GM12878 (cell line): ENCODE results near the gene FUT8. TPM values are rescaled to one million over a fixed set of nuclear protein-coding genes. Genes with fewer than 3 reads are reported as not detected.

Experiments used
- ATAC-seq: fragments of 200-7000 bp; cut with Tn5 transposase; 3 replicates; pipeline ENCODE4 v1.9.1; 2020; ENCODE audit warnings: mild to moderate bottlenecking, moderate library complexity
- BruUV-seq: library from RNA; stranded (reverse); fragments of 400-500 nt; replicated peaks from 2 replicates; lab custom pipeline; 2021; lab: Mats Ljungman, UMichigan
- CTCF ChIA-PET: fragments of 300-600 bp; sonication (Branson Sonifier 250); formaldehyde crosslinking; extraction: SDS; loops from one replicate; lab custom pipeline; 2021; ENCODE audit warnings: inconsistent platforms; lab: Yijun Ruan, JAX
- POLR2A ChIA-PET: fragments of 350-600 bp; formaldehyde crosslinking; extraction: SDS; loops from one replicate; lab custom pipeline; 2021; ENCODE audit warnings: inconsistent platforms; lab: Charles Lee
- RAD21 ChIA-PET: fragments of 300-600 bp; sonication (Branson Sonifier 250); formaldehyde crosslinking; loops from one replicate; lab custom pipeline; 2023; ENCODE audit warnings: antibody characterized with exemption; ENCODE audit not compliant: unreplicated experiment; lab: Charles Lee
- SMC1A ChIA-PET: fragments of 300-600 bp; sonication (Branson Sonifier 250); formaldehyde crosslinking; loops from one replicate; lab custom pipeline; 2023; ENCODE audit not compliant: unreplicated experiment, uncharacterized antibody; lab: Charles Lee
- DNase-seq: peaks from one replicate; pipeline ENCODE4 v3.0.0-alpha.2; 2011; ENCODE audit warnings: low read depth, low spot score
- FAIRE-seq: peaks from 3 replicates; lab custom pipeline; 2011; peaks lifted over from hg19 to GRCh38; lab: Jason Lieb, UNC
- H2AFZ ChIP-seq: 2 replicates; pipeline ENCODE4 v1.6.0; 2011; ENCODE audit warnings: low read depth, low read length, control low read depth; ENCODE audit not compliant: control insufficient read depth
- H3K27ac ChIP-seq: 2 replicates; pipeline ENCODE4 v1.5.1; 2011; ENCODE audit warnings: control low read depth; ENCODE audit not compliant: control insufficient read depth, insufficient read depth
- H3K27me3 ChIP-seq, 2 experiments: replicated peaks in 1 of 2; 2 replicates each; pipeline versions ENCODE4 v1.6.0 to v1.6.1; 2011; ENCODE audit warnings: low read length in 1 of 2; ENCODE audit not compliant: control insufficient read depth in 2 of 2, insufficient read depth in 2 of 2
- H3K36me3 ChIP-seq, 2 experiments: 2 replicates each; pipeline ENCODE4 v1.5.1; 2011; ENCODE audit warnings: low read length in 1 of 2; ENCODE audit not compliant: control insufficient read depth in 2 of 2, insufficient read depth in 2 of 2
- H3K4me1 ChIP-seq: 2 replicates; pipeline ENCODE4 v1.6.1; 2011; ENCODE audit warnings: mild to moderate bottlenecking, low read length, moderate library complexity, mixed read lengths; ENCODE audit not compliant: control insufficient read depth, insufficient read depth
- H3K4me2 ChIP-seq: 2 replicates; pipeline ENCODE4 v1.6.0; 2011; ENCODE audit warnings: control low read depth; ENCODE audit not compliant: control insufficient read depth, insufficient read depth
- H3K4me3 ChIP-seq: fragments of 200-600 bp; sonication (generic); 2 replicates; pipeline ENCODE4 v1.5.1; 2016
- H3K79me2 ChIP-seq: 2 replicates; pipeline ENCODE4 v1.6.0; 2011; ENCODE audit warnings: low read length; ENCODE audit not compliant: control insufficient read depth, insufficient read depth
- H3K9ac ChIP-seq: 2 replicates; pipeline ENCODE4 v1.8.0; 2011; ENCODE audit warnings: low read length, control low read depth, mixed read lengths; ENCODE audit not compliant: control insufficient read depth, insufficient read depth
- H3K9me3 ChIP-seq: replicated peaks from 3 replicates; pipeline ENCODE4 v1.5.1; 2011; ENCODE audit warnings: mild to moderate bottlenecking, low read length; ENCODE audit not compliant: control insufficient read depth, insufficient read depth
- H4K20me1 ChIP-seq: 2 replicates; pipeline ENCODE4 v1.6.0; 2011; ENCODE audit not compliant: control insufficient read depth, insufficient read depth
- CBX5 ChIP-seq: sonication (generic); IDR thresholded peaks from 2 replicates; pipeline ENCODE4 v1.6.1; 2016; ENCODE audit warnings: low read depth, moderate library complexity, mild to moderate bottlenecking, inconsistent platforms
- EED ChIP-seq: sonication (generic); IDR thresholded peaks from 2 replicates; pipeline ENCODE4 v1.6.1; 2016; ENCODE audit warnings: antibody characterized with exemption, low read depth
- IKZF2 ChIP-seq, 2 experiments: fragments of 450-650 bp; IDR thresholded peaks; 2 replicates each; pipeline ENCODE4 v1.6.1; 2017; ENCODE audit warnings: mild to moderate bottlenecking in 2 of 2, moderate library complexity in 2 of 2
- JUNB ChIP-seq: IDR thresholded peaks from 2 replicates; pipeline ENCODE4 v1.6.1; 2016; ENCODE audit warnings: antibody characterized with exemption, mild to moderate bottlenecking
- KLF5 ChIP-seq: fragments of 450-650 bp; IDR thresholded peaks from 2 replicates; pipeline ENCODE4 v1.6.1; 2014; ENCODE audit warnings: mild to moderate bottlenecking; ENCODE audit not compliant: partially characterized antibody
- MTA2 ChIP-seq: fragments of 450-650 bp; IDR thresholded peaks from 2 replicates; pipeline ENCODE4 v1.6.1; 2016; ENCODE audit warnings: low read depth, mild to moderate bottlenecking, moderate library complexity
- YY1 ChIP-seq: IDR thresholded peaks from 2 replicates; pipeline ENCODE4 v1.6.1; 2011; ENCODE audit warnings: low read depth, mild to moderate bottlenecking, low read length
- WGBS: methylation state at CpG from one replicate; pipeline ENCODE4 v1.1.6; 2016; ENCODE audit warnings: low lambda C conversion rate; ENCODE audit not compliant: insufficient replicate concordance, insufficient coverage; ENCODE audit errors: missing lambda C conversion rate; 5-methylcytosine and 5-hydroxymethylcytosine counted together
- in situ Hi-C: fragments of 300-500 bp; cut with MboI; formaldehyde crosslinking; loops from 9 replicates; pipeline ENCODE4 v1.14.3; 2018; ENCODE audit warnings: mixed read lengths
- intact Hi-C: fragments of 100-400 bp; cut with micrococcal nuclease; formaldehyde crosslinking; loops from one replicate; pipeline ENCODE4 v1.14.2; 2022; ENCODE audit not compliant: unreplicated experiment
- polyA plus RNA-seq, 11 experiments: library from polyadenylated mRNA; depleted of rRNA in 4 of 11; unstranded in 6 of 11; stranded (reverse) in 5 of 11; fragments of >200 nt; fragmentation: Nextera tagmentation in 4 of 11; fragmentation: Illumina TruSeq in 1 of 11; extraction: Ambion mirVana in 4 of 11; extraction: Trizol in 1 of 11; gene quantifications; 1 replicate in 1 of 11; 2 replicates in 10 of 11; pipeline versions ENCODE4 v1.2.1 to v1.2.3, GENCODE V29; 2011 to 2016; ENCODE audit warnings: inconsistent platforms in 2 of 11, missing spikeins in 2 of 11, low read depth in 1 of 11
- total RNA-seq, 4 experiments: library from RNA; depleted of rRNA in 3 of 4; stranded (reverse); fragments of >200 nt in 3 of 4; fragmentation: Illumina TruSeq in 1 of 4; extraction: Trizol in 1 of 4; gene quantifications; 2 replicates each; pipeline versions ENCODE4 v1.2.1 to v1.2.3, GENCODE V29; 2013 to 2021
- TF ChIP-seq, protein P1 (sequence below): IDR thresholded peaks from 2 replicates; pipeline ENCODE4 v1.6.1; 2011; ENCODE audit warnings: low read depth, mild to moderate bottlenecking, low read length, moderate library complexity, borderline replicate concordance; ENCODE audit errors: extremely low read depth
- TF ChIP-seq, protein P2 (sequence below): fragments of 450-650 bp; IDR thresholded peaks from 2 replicates; pipeline ENCODE4 v1.6.1; 2017; ENCODE audit warnings: mild to moderate bottlenecking
- TF ChIP-seq, protein P3 (sequence below): fragments of 450-650 bp; IDR thresholded peaks from 2 replicates; pipeline ENCODE4 v1.6.1; 2018; ENCODE audit warnings: mild to moderate bottlenecking, low read depth, moderate library complexity; ENCODE audit not compliant: partially characterized antibody
- TF ChIP-seq, protein P4 (sequence below): fragments of 450-650 bp; formaldehyde crosslinking; IDR thresholded peaks from 2 replicates; pipeline ENCODE4 v1.4.0; 2020; ENCODE audit warnings: mild to moderate bottlenecking, moderate library complexity

Gene FUT8
- total and polyA plus RNA-seq, 10 of the 15 experiments (the other 5 are each of a cell fraction or from before 2014, with no cell fraction given): 21.3 to 106 (median 66.3) TPM

DNA sequence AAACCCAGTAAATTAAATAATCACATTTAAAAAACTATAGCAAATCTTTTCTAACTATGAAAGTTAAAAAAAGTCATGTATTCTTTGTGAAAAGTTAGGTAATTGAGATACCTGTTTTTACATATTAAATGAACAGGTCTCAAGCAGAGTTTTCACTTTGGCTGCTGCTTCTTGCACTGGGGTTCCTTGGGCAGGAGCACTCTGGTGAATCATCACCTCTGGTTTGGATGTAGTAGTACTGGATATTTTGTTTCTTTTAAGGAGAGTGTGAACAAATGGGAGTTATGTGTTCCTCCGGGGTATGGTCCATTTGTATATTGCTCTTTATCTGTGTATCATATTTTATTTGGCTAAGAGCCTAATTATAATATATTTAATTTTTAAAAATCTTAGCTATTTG, 82.7 kb downstream of the FUT8 start (continued):
- TF ChIP-seq, protein P1, sequence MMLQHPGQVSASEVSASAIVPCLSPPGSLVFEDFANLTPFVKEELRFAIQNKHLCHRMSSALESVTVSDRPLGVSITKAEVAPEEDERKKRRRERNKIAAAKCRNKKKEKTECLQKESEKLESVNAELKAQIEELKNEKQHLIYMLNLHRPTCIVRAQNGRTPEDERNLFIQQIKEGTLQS: no peak
- TF ChIP-seq EED: no peak
- TF ChIP-seq, all 136 proteins: peak for 0

DNA sequence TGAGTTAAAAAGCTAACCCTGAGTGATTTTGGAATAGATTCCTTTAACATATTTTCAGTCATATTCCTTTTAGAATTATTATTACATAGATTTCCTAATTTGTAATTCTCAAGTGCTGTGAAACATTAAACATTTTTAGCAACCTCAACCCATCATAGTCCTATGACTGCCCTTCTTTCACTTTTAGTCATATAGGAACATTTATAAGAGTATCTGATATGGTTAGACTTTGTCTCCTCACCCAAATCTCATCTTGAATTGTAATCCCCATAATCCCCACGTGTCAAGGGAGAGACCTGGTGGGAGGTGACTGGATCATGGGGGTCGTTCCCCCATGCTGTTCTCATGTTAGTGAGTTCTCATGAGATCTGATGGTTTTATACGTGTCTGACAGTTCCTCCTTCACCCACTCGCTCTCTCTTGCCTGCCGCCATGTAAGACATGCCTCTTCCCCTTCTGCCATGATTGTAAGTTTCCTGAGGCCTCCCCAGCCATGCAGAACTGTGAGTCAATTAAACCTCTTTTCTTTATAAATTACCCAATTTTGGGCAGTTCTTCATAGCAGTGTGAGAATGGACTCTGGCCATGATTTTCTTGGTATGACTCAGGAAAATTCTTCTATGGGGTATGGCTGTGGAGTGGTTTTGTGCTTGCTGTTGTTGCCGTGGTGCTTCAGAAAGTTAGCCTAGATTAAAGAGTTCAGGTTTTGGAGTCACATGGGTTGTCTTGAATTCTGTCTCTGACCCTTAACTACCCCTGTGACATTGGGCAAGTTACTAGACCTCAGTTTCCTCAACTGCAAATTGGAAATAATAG, 83.9 kb downstream of the FUT8 start:
- 82% methylated on average over 6 of the region's 6 CpGs for WGBS
- Histone ChIP-seq H4K20me1 (no peaks in the 10 kb centered on the region), H3K27ac (no peak overlapping the region), H3K4me2 (no peak overlapping the region), H3K4me1 (peaks cover 5% of the 10 kb centered on the region; the same call in 1 of the 2 replicates), H3K79me2 (peaks cover 44% of the 10 kb centered on the region), H3K36me3 (peaks cover 1 to 9% of the 10 kb centered on the region in 2 experiments; a peak in 2 of 4 replicates), H3K9me3 (peaks cover 23% of the 10 kb centered on the region), H3K9ac (no peak overlapping the region), H3K4me3 (no peak overlapping the region), H3K27me3 (no peaks in the 10 kb centered on the region), H2AFZ (no peak overlapping the region)
- ChIA-PET SMC1A (interaction anchor here (0.5 to 1.3 kb wide), 4 partner anchors 9 to 129 kb away, joined by 3 read pairs; no protein-coding TSS in a partner anchor), CTCF (interaction anchor here (1.2 kb wide), 1 partner anchor 81 kb away, joined by 3 read pairs; no protein-coding TSS in a partner anchor), POLR2A (interaction anchor here (0.6 kb wide), 1 partner anchor 113 kb away, joined by 3 read pairs; no protein-coding TSS in a partner anchor), RAD21 (interaction anchor here (0.6 kb wide), 1 partner anchor 8 kb away, joined by 3 read pairs; no protein-coding TSS in a partner anchor)
- BruUV-seq: no TSS peak
- FAIRE-seq: no peak
- in situ Hi-C loops (no loop called here), intact Hi-C loops (no loop called here)
- peak; percentile 58 for ATAC-seq
- DNase-seq: no peak
- TF ChIP-seq YY1 (0 out of 2 replicates have a peak, but pooled peaks have one; percentile 38), MTA2 (0 out of 2 replicates have a peak, but pooled peaks have one; percentile 16), JUNB (peak; percentile 34), KLF5 (peak; percentile 76), IKZF2 (IDR thresholded peaks at IDR 0.05) (0 out of 4 replicates have a peak, but pooled peaks of 1 of the 2 experiments have one; percentile 40), CBX5 (peak; percentile 95)
- TF ChIP-seq, protein P2, sequence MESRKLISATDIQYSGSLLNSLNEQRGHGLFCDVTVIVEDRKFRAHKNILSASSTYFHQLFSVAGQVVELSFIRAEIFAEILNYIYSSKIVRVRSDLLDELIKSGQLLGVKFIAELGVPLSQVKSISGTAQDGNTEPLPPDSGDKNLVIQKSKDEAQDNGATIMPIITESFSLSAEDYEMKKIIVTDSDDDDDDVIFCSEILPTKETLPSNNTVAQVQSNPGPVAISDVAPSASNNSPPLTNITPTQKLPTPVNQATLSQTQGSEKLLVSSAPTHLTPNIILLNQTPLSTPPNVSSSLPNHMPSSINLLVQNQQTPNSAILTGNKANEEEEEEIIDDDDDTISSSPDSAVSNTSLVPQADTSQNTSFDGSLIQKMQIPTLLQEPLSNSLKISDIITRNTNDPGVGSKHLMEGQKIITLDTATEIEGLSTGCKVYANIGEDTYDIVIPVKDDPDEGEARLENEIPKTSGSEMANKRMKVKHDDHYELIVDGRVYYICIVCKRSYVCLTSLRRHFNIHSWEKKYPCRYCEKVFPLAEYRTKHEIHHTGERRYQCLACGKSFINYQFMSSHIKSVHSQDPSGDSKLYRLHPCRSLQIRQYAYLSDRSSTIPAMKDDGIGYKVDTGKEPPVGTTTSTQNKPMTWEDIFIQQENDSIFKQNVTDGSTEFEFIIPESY: peak; percentile 68; the same call in 1 of the 2 replicates
- TF ChIP-seq, protein P3, sequence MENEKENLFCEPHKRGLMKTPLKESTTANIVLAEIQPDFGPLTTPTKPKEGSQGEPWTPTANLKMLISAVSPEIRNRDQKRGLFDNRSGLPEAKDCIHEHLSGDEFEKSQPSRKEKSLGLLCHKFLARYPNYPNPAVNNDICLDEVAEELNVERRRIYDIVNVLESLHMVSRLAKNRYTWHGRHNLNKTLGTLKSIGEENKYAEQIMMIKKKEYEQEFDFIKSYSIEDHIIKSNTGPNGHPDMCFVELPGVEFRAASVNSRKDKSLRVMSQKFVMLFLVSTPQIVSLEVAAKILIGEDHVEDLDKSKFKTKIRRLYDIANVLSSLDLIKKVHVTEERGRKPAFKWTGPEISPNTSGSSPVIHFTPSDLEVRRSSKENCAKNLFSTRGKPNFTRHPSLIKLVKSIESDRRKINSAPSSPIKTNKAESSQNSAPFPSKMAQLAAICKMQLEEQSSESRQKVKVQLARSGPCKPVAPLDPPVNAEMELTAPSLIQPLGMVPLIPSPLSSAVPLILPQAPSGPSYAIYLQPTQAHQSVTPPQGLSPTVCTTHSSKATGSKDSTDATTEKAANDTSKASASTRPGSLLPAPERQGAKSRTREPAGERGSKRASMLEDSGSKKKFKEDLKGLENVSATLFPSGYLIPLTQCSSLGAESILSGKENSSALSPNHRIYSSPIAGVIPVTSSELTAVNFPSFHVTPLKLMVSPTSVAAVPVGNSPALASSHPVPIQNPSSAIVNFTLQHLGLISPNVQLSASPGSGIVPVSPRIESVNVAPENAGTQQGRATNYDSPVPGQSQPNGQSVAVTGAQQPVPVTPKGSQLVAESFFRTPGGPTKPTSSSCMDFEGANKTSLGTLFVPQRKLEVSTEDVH: no peak
- TF ChIP-seq, protein P4, sequence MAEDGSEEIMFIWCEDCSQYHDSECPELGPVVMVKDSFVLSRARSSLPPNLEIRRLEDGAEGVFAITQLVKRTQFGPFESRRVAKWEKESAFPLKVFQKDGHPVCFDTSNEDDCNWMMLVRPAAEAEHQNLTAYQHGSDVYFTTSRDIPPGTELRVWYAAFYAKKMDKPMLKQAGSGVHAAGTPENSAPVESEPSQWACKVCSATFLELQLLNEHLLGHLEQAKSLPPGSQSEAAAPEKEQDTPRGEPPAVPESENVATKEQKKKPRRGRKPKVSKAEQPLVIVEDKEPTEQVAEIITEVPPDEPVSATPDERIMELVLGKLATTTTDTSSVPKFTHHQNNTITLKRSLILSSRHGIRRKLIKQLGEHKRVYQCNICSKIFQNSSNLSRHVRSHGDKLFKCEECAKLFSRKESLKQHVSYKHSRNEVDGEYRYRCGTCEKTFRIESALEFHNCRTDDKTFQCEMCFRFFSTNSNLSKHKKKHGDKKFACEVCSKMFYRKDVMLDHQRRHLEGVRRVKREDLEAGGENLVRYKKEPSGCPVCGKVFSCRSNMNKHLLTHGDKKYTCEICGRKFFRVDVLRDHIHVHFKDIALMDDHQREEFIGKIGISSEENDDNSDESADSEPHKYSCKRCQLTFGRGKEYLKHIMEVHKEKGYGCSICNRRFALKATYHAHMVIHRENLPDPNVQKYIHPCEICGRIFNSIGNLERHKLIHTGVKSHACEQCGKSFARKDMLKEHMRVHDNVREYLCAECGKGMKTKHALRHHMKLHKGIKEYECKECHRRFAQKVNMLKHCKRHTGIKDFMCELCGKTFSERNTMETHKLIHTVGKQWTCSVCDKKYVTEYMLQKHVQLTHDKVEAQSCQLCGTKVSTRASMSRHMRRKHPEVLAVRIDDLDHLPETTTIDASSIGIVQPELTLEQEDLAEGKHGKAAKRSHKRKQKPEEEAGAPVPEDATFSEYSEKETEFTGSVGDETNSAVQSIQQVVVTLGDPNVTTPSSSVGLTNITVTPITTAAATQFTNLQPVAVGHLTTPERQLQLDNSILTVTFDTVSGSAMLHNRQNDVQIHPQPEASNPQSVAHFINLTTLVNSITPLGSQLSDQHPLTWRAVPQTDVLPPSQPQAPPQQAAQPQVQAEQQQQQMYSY: no peak
